ENCODE results near the gene SGCD.

GRCh38 chr5:156695774-156696173 is 368.8 kb downstream of the SGCD start:
- no peak for TF ChIP-seq CTCF (IDR thresholded peaks at IDR 0.05; ENCODE audit: low read depth, low read length)
- TF ChIP-seq EZH2phosphoT487 (IDR thresholded peaks at IDR 0.05; ENCODE audit: low read depth) = no peak
